Hepatocyte (in vitro differentiated cells): ENCODE measurements around the gene KIAA1671. TPM values are rescaled to one million over a fixed set of nuclear protein-coding genes. Genes with fewer than 3 reads are reported as not detected.

Experiments
- DNase-seq: peaks from one replicate; pipeline ENCODE4 v3.0.0-alpha.2; 2016; ENCODE audit warnings: low spot score
- H2AFZ ChIP-seq: fragments of 200-600 bp; sonication (generic); 2 replicates; pipeline ENCODE4 v1.6.0; 2016; ENCODE audit warnings: antibody characterized with exemption, mild to moderate bottlenecking
- H3K27ac ChIP-seq: fragments of 200-600 bp; sonication (generic); 2 replicates; pipeline ENCODE4 v1.5.1; 2016; ENCODE audit warnings: mild to moderate bottlenecking
- H3K27me3 ChIP-seq: fragments of 200-600 bp; sonication (generic); 2 replicates; pipeline ENCODE4 v1.6.1; 2016
- H3K36me3 ChIP-seq: fragments of 200-600 bp; sonication (generic); replicated peaks from 2 replicates; pipeline ENCODE4 v1.5.1; 2016; ENCODE audit warnings: low read depth; ENCODE audit not compliant: insufficient read depth
- H3K4me1 ChIP-seq: fragments of 200-600 bp; sonication (generic); 2 replicates; pipeline ENCODE4 v1.5.1; 2016; ENCODE audit warnings: mild to moderate bottlenecking, moderate library complexity; ENCODE audit not compliant: insufficient read depth
- H3K4me2 ChIP-seq: fragments of 200-600 bp; sonication (generic); 2 replicates; pipeline ENCODE4 v1.6.0; 2016
- H3K4me3 ChIP-seq: fragments of 200-600 bp; sonication (generic); 2 replicates; pipeline ENCODE4 v1.5.1; 2016; ENCODE audit warnings: mild to moderate bottlenecking
- H3K79me2 ChIP-seq: fragments of 200-600 bp; sonication (generic); 2 replicates; pipeline ENCODE4 v1.6.0; 2017; ENCODE audit warnings: mild to moderate bottlenecking
- H3K9me2 ChIP-seq: fragments of 200-600 bp; sonication (generic); replicated peaks from 2 replicates; pipeline ENCODE4 v1.6.0; 2017; ENCODE audit warnings: mild to moderate bottlenecking; ENCODE audit not compliant: insufficient read depth
- H3K9me3 ChIP-seq: fragments of 200-600 bp; sonication (generic); 2 replicates; pipeline ENCODE4 v1.5.1; 2016; ENCODE audit warnings: low read depth, mild to moderate bottlenecking
- H4K20me1 ChIP-seq: fragments of 200-600 bp; sonication (generic); 2 replicates; pipeline ENCODE4 v1.6.0; 2016; ENCODE audit warnings: mild to moderate bottlenecking; ENCODE audit not compliant: insufficient read depth, poor library complexity, severe bottlenecking
- EZH2 ChIP-seq: fragments of 200-600 bp; sonication (generic); IDR thresholded peaks from 2 replicates; pipeline ENCODE4 v1.6.1; 2016; ENCODE audit warnings: antibody characterized with exemption, mild to moderate bottlenecking, borderline replicate concordance
- EZH2phosphoT487 ChIP-seq: fragments of 200-600 bp; sonication (generic); IDR thresholded peaks from one replicate; pipeline ENCODE4 v1.6.1; 2018; ENCODE audit warnings: antibody characterized with exemption, mild to moderate bottlenecking, low read depth, moderate library complexity; ENCODE audit not compliant: unreplicated experiment, severe bottlenecking
- WGBS: methylation state at CpG from one replicate; pipeline ENCODE4 v1.1.6; 2016; ENCODE audit warnings: low lambda C conversion rate; ENCODE audit errors: missing lambda C conversion rate; 5-methylcytosine and 5-hydroxymethylcytosine counted together
- polyA plus RNA-seq: library from polyadenylated mRNA; unstranded; fragments of >200 nt; fragmentation: Nextera tagmentation; extraction: Ambion mirVana; gene quantifications from 2 replicates; pipeline ENCODE4 v1.2.1, GENCODE V29; 2016
- total RNA-seq: library from RNA; depleted of rRNA; stranded (reverse); fragments of >200 nt; gene quantifications from 2 replicates; pipeline ENCODE4 v1.2.3, GENCODE V29; 2014
- TF ChIP-seq, protein P1 (sequence below): fragments of 200-600 bp; sonication (generic); IDR thresholded peaks from 2 replicates; pipeline ENCODE4 v1.5.1; 2016; ENCODE audit warnings: antibody characterized with exemption, mild to moderate bottlenecking; ENCODE audit not compliant: poor library complexity

Gene KIAA1671
- total and polyA plus RNA-seq, 2 experiments from 2014 or later = 8.1 to 26.5 TPM

DNA sequence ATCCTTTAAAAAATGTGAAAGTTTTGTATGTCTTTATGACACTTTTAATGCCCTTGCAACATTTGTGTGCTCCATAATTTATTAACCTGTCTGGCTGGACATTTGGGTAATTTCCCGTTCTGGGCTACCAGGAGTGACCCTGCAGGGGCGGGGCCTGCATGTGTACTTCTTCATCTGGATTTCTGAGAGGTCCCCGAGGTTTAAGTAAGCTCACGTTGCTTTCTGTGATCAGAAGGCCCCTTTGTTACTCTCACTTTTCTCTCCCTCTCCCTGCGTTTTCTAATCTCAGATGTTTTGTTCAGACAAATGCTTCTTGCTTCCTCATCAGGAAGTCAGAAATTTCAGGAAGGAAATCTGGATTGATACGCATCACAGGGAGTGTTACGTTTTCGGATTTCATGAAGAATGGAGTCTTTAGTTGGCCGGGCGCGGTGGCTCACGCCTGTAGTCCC, 168.3 kb downstream of the KIAA1671 start:
- Histone ChIP-seq H4K20me1 (no peaks in the 10 kb centered on the region), H3K4me1 (peaks cover 15% of the 10 kb centered on the region), H3K4me2 (peak overlapping the region; percentile 8), H2AFZ (no peak overlapping the region), H3K9me2 (no peaks in the 10 kb centered on the region), H3K79me2 (peaks cover 53% of the 10 kb centered on the region), H3K4me3 (no peak overlapping the region), H3K27ac (peak overlapping the region; percentile 76), H3K27me3 (no peaks in the 10 kb centered on the region), H3K9me3 (no peaks in the 10 kb centered on the region), H3K36me3 (no peaks in the 10 kb centered on the region)
- peak; percentile 64 for DNase-seq
- TF ChIP-seq EZH2 = no peak
- TF ChIP-seq EZH2phosphoT487 = no peak
- TF ChIP-seq, protein P1, sequence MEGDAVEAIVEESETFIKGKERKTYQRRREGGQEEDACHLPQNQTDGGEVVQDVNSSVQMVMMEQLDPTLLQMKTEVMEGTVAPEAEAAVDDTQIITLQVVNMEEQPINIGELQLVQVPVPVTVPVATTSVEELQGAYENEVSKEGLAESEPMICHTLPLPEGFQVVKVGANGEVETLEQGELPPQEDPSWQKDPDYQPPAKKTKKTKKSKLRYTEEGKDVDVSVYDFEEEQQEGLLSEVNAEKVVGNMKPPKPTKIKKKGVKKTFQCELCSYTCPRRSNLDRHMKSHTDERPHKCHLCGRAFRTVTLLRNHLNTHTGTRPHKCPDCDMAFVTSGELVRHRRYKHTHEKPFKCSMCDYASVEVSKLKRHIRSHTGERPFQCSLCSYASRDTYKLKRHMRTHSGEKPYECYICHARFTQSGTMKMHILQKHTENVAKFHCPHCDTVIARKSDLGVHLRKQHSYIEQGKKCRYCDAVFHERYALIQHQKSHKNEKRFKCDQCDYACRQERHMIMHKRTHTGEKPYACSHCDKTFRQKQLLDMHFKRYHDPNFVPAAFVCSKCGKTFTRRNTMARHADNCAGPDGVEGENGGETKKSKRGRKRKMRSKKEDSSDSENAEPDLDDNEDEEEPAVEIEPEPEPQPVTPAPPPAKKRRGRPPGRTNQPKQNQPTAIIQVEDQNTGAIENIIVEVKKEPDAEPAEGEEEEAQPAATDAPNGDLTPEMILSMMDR = no peak
- WGBS = 66% methylated on average over 12 of the region's 12 CpGs

- Histone ChIP-seq H3K79me2 (peaks cover 50% of the 10 kb centered on the region), H3K27me3 (no peaks in the 10 kb centered on the region), H3K9me2 (no peaks in the 10 kb centered on the region), H3K27ac (no peak overlapping the region), H4K20me1 (no peaks in the 10 kb centered on the region), H3K9me3 (no peaks in the 10 kb centered on the region), H3K36me3 (no peaks in the 10 kb centered on the region), H3K4me2 (no peak overlapping the region), H3K4me1 (peaks cover 15% of the 10 kb centered on the region), H3K4me3 (no peak overlapping the region), H2AFZ (no peak overlapping the region)
- WGBS = 96% methylated on average over 14 of the region's 14 CpGs
- TF ChIP-seq EZH2phosphoT487 = no peak
- no peak for TF ChIP-seq EZH2
- TF ChIP-seq, protein P1 = no peak
- no peak for DNase-seq
Observed at GRCh38 chr22:25122136-25122764, 169.7 kb downstream of the KIAA1671 start.

DNA sequence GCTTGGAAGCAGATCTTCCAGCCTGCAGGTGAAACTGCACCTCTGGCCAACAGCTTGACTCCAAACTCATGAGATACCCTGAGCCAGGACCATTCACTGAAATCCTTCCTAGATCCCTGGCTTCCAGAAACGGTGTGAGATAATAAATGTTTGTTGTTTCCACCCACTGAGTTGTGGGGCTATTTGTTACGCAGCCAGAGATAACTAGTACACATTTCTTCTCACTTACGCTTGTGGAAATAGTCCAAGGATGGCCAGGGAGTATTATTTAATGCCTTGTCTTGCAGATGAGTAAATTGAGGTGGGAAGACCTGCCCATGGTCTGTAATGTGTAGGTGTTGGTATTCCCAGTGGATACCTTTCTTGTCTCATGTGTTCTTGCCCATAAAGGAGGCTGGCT, 171.2 kb downstream of the KIAA1671 start:
- no peak overlapping the region for H3K4me2 ChIP-seq
- H3K36me3 ChIP-seq = no peaks in the 10 kb centered on the region
- peaks cover 55% of the 10 kb centered on the region for H3K79me2 ChIP-seq
- TF ChIP-seq EZH2 (no peak), EZH2phosphoT487 (no peak)
- TF ChIP-seq, protein P1 = no peak
- H3K9me3 ChIP-seq = no peaks in the 10 kb centered on the region
- H4K20me1 ChIP-seq = no peaks in the 10 kb centered on the region
- no peaks in the 10 kb centered on the region for H3K27me3 ChIP-seq
- H3K4me1 ChIP-seq = peaks cover 15% of the 10 kb centered on the region
- no peak overlapping the region for H3K27ac ChIP-seq
- DNase-seq = no peak
- no peaks in the 10 kb centered on the region for H3K9me2 ChIP-seq
- WGBS = 96% methylated on average over 3 of the region's 3 CpGs
- H3K4me3 ChIP-seq = no peak overlapping the region
- no peak overlapping the region for H2AFZ ChIP-seq
